ENCODE data around the gene PGAM2. TPM values are rescaled to one million over a fixed set of nuclear protein-coding genes. Genes with fewer than 3 reads are reported as not detected.
A peak's percentile ranks its signal among the peaks of the same experiment; 100 is the strongest.

The PGAM2 gene
- total RNA-seq, 2 experiments from 2014 or later, result not detected

DNA sequence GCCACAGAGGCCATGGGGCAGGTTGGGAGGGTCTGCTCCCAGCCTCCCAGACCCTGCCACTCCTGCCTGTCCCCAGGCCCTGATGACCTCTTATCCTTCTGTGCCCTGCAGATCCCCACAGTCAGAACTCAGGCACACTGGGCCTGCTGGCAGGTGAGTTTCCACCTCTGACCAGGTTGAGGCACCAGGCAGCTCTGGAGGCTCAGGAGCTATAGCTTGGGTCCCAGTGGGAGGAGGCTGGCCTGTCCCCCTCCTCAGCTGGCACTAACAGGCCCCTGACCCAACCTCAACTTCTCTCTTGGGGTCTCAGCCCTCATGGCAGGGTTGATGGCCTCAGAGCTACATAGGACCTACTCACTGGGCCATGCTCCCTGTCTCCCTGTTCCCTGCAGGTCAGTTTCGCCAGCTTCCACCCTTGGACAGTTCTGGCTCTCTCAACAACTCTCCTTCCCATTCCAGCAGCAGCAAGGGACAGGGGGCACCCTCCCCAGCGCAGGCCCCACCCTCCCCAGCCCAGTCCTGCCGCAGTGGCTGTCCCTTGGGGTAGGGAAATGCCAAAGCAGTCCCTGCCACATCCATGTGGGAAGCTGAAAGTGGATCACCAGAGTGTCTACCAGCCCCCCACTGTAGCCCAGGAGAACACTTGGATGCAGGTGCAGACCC lies 36.1 kb upstream of the PGAM2 start:
- no peak for DNase-seq
- POLR2A ChIA-PET, result no interaction called here
- Mint-ChIP-seq H3K27ac (no peak overlapping the region), H3K27me3 (peaks cover 4% of the 10 kb centered on the region), H3K36me3 (ENCODE audit: low read depth) (peaks cover 3% of the 10 kb centered on the region), H3K9me3 (ENCODE audit: low read depth) (no peaks in the 10 kb centered on the region), H3K4me1 (peaks cover 25% of the 10 kb centered on the region), H3K4me3 (no peak overlapping the region)
- intact Hi-C loops (cut with DNase I, micrococcal nuclease), result no loop called here
- CTCF ChIA-PET, result no interaction called here
- ATAC-seq, result no peak

DNA sequence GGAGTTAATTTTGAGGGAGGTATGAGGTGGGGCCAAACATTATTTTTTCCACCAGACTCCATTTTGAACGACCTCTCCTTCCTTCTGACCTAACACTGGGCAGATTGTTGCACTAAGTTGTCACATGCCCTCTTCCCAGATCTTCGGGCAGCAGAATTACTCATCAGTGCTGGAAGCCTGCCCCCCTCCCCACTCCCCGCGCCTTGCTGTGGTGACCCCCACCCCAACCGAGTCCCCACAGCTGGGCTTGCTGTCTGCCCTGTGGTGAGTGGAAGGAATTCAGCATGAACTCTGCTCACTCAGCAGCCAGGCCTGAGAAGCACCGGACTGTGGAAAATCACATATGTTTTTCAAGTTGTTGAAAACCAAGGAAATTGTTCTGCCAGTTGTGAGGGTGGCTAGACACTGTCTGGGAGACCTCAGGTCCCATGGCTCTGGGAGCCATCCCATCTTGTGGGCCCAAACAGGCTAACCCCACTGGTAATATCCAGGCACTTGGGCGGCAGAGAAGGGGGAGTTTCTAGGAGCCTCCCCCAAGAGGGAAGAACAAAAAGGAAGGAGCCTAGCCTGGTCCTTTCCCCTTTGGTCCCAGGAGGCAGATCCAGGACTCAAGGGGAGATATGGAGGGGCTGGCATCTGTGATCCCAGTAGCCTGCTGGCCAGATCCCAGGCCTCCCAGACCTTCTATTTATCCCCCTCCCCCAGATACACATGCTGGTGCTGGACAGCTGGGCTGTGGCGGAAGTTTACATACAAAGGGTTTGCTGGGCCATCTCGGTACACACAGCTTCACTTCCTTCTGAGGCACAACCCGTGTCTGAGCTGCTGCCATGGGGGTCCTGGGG lies 35.3 kb upstream of the PGAM2 start:
- Mint-ChIP-seq H3K27me3 (peaks cover 4% of the 10 kb centered on the region), H3K27ac (no peak overlapping the region), H3K4me3 (no peak overlapping the region), H3K4me1 (peaks cover 21% of the 10 kb centered on the region), H3K9me3 (ENCODE audit: low read depth) (no peaks in the 10 kb centered on the region), H3K36me3 (ENCODE audit: low read depth) (no peaks in the 10 kb centered on the region)
- ATAC-seq (no peak), DNase-seq (no peak)
- ChIA-PET POLR2A (no interaction called here), CTCF (no interaction called here)
- intact Hi-C loops (cut with DNase I, micrococcal nuclease), result no loop called here

DNA sequence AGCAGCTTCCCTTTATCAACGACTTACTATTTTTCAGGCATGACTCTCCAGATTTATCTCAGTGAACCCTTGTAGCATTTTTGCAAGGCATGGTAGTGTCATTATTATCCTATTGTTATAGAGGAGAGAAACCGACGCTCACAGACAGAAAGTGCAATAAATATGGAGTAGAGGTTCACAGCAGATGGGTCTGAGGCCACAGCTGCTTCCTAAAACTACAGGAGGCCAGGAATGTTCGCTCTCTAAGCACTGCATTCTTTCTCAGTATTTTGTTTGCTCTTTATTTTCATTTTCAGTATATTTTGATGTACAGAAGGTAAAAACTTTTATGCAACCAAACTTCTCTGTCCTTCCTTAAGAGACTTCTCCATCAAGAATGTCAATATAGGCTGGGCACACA lies 34.3 kb upstream of the PGAM2 start:
- Mint-ChIP-seq H3K9me3 (ENCODE audit: low read depth) (no peaks in the 10 kb centered on the region), H3K27ac (no peak overlapping the region), H3K36me3 (ENCODE audit: low read depth) (no peaks in the 10 kb centered on the region), H3K4me3 (no peak overlapping the region), H3K4me1 (peaks cover 15% of the 10 kb centered on the region), H3K27me3 (peaks cover 4% of the 10 kb centered on the region)
- no peak for DNase-seq
- POLR2A ChIA-PET, result no interaction called here
- CTCF ChIA-PET, result interaction anchor here (2.7 kb wide), 1 partner anchor 10 kb away, joined by 7 read pairs; no protein-coding TSS in a partner anchor
- no peak for ATAC-seq
- intact Hi-C loops (cut with DNase I, micrococcal nuclease), result no loop called here

DNA sequence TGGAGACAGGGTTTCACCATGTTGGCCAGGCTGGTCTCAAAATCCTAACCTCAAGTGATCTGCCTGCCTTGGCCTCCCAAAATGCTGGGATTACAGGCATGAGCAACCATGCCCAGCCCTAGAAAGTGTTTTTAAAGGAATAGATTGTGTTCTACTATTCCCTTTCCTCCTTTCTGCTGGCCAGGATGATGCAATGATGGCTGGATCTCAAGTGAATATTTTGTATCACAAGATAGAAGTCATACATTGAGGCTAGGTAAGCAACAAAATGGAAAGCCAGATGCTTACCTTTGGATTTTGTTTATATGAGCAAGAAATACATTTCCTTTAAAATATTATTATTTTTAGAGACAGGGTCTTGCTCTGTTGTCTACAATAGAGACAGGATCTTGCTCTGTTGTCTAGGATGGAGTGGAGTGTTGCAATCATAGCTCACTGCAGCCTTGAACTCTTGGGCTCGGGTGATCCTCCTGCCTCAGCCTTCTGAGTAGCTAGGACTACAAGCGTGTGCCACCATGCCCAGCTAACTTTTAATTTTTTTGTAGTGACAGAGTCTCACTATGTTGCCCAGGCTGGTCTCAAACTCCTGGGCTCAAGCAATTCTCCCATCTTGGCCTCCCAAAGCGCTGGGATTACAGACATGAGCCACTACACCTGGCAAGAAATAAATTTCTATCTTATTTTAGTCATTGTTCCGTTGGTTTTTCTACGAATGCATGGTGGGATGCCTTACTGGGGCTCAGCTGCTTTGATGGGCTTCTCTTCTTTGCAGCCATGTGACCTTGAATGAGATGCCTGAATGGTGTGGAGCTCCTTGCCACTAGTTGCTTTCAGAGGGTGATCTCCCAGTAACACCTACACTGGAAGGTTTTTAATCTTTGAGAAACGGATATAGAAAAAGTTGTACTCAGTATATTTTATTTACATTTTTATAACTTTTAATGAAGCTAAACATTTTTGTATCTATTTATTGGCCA lies 33.0 kb upstream of the PGAM2 start:
- H3K4me3 Mint-ChIP-seq, result no peak overlapping the region
- ChIA-PET POLR2A (interaction anchor here (0.7 kb wide), 1 partner anchor 939 kb away, joined by 3 read pairs; no protein-coding TSS in a partner anchor), CTCF (interaction anchor here (1.0 to 2.7 kb wide), 3 partner anchors 11 to 17 kb away, joined by 5 to 7 read pairs (median 5); no protein-coding TSS in a partner anchor)
- H3K9me3 Mint-ChIP-seq (ENCODE audit: low read depth), result no peaks in the 10 kb centered on the region
- intact Hi-C loops (cut with DNase I, micrococcal nuclease), result no loop called here
- H3K4me1 Mint-ChIP-seq, result peaks cover 15% of the 10 kb centered on the region
- DNase-seq, result no peak
- no peaks in the 10 kb centered on the region for H3K36me3 Mint-ChIP-seq (ENCODE audit: low read depth)
- no peak for ATAC-seq
- peaks cover 3% of the 10 kb centered on the region for H3K27me3 Mint-ChIP-seq
- peak overlapping the region; percentile 49 for H3K27ac Mint-ChIP-seq

DNA sequence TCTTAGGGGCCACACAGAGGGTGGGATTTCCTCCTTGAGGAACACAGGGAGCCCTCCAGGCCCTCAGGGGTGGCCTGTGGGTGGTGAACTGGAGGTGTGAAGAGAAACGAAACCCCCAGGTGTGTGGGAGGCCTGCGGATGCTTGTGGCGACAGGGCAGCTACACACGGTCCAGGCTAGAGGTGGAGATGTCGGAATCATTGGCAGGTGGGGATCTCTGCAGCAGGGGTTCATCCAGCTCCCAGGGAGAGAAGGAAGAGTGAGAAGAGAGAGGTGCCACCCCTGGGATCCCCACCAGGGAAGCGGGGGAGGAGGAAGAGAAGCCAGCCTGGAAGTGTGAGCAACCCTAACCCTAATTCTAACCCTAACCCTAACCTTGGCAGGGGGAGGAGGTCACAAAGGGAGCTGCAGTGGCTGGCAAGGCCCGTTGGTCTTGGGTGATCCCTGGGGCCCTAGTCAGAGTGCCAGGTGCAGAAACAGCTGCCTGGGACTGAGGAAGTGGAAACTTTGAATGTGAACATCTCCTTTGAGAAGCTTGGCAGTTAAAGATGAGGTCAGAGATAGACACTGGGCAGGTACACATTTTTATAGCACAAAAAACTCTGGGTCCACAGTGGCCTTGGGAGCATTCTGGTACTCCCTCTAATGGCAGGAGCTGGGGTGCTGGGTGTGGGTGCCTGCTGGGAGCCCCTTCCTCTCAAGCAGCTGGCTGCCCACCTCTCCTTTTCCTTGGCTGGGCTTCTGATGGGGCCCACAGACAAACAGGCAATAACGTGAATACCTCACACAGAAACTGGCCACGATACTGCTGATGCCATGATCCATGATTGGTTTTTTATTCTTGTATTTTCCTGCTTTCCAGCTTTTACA lies 31.9 kb upstream of the PGAM2 start:
- intact Hi-C loops (cut with DNase I, micrococcal nuclease), result no loop called here
- Mint-ChIP-seq H3K27me3 (no peaks in the 10 kb centered on the region), H3K27ac (peak overlapping the region; percentile 52), H3K36me3 (ENCODE audit: low read depth) (no peaks in the 10 kb centered on the region), H3K4me3 (no peak overlapping the region), H3K4me1 (peaks cover 13% of the 10 kb centered on the region), H3K9me3 (ENCODE audit: low read depth) (no peaks in the 10 kb centered on the region)
- peak; percentile 65 for DNase-seq
- CTCF ChIA-PET, result interaction anchor here (0.5 to 2.7 kb wide), 4 partner anchors 12 to 178 kb away, joined by 3 to 7 read pairs (median 4); no protein-coding TSS in a partner anchor
- POLR2A ChIA-PET, result no interaction called here
- peak; percentile 94 for ATAC-seq

DNA sequence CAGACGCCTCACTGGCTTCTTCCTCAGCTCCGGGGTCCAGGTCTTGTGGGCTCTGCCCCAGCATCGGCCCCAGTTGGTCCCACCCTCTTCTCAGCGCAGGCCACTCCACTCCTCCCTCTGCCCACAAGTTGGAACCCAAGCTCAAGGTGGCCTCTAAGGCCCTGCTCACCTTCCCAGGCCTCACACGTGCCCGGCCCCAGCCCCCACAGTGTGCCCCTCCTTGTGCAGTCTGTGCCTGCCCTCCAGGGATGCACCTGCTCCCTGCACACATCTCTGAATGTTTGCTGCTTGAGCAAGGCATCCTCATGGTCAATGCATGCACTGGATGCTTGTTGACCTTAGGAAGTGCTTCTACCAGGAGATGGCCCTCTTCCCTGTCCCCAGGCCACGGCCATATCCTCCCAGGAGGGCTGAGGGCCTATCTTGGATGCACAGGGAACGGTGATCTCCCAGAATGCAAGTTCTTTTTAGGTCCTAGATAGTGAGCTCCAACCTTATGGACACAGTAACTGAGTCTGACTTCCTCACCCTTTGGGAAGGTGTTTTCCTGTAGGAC lies 31.0 kb upstream of the PGAM2 start:
- Mint-ChIP-seq H3K27me3 (no peaks in the 10 kb centered on the region), H3K4me1 (peaks cover 13% of the 10 kb centered on the region), H3K4me3 (no peak overlapping the region), H3K36me3 (ENCODE audit: low read depth) (no peaks in the 10 kb centered on the region), H3K27ac (no peak overlapping the region), H3K9me3 (ENCODE audit: low read depth) (no peaks in the 10 kb centered on the region)
- intact Hi-C loops (cut with DNase I, micrococcal nuclease), result no loop called here
- ATAC-seq (no peak), DNase-seq (no peak)
- POLR2A ChIA-PET, result no interaction called here
- CTCF ChIA-PET, result interaction anchor here (1.2 kb wide), 1 partner anchor 11 kb away, joined by 3 read pairs; no protein-coding TSS in a partner anchor

DNA sequence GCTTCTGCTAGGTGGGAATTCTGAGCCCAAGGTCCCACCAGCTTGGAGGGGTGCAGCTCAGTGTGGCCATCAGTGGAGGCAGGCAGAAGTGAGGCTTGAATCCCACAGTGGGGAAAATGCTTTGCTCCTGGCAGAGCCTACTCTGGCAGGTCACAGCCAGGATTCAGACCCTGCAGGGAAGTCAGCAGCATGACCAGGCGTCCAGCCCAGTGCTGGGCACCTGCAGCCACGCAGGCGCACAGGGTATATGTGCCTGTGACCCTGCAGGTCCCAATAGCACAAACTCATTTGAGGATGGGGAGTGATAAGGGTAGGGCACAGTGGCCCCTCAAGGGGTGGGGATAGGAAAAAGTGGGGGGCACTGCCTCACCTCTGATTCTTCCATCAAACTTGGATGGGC lies 30.4 kb upstream of the PGAM2 start:
- no peak overlapping the region for H3K27ac Mint-ChIP-seq
- ChIA-PET CTCF (interaction anchor here (0.7 kb wide), 1 partner anchor 195 kb away, joined by 4 read pairs; no protein-coding TSS in a partner anchor), POLR2A (no interaction called here)
- H3K9me3 Mint-ChIP-seq (ENCODE audit: low read depth), result no peaks in the 10 kb centered on the region
- no peak overlapping the region for H3K4me3 Mint-ChIP-seq
- H3K36me3 Mint-ChIP-seq (ENCODE audit: low read depth), result no peaks in the 10 kb centered on the region
- H3K4me1 Mint-ChIP-seq, result peaks cover 13% of the 10 kb centered on the region
- DNase-seq (no peak), ATAC-seq (no peak)
- intact Hi-C loops (cut with DNase I, micrococcal nuclease), result no loop called here
- H3K27me3 Mint-ChIP-seq, result no peaks in the 10 kb centered on the region

DNA sequence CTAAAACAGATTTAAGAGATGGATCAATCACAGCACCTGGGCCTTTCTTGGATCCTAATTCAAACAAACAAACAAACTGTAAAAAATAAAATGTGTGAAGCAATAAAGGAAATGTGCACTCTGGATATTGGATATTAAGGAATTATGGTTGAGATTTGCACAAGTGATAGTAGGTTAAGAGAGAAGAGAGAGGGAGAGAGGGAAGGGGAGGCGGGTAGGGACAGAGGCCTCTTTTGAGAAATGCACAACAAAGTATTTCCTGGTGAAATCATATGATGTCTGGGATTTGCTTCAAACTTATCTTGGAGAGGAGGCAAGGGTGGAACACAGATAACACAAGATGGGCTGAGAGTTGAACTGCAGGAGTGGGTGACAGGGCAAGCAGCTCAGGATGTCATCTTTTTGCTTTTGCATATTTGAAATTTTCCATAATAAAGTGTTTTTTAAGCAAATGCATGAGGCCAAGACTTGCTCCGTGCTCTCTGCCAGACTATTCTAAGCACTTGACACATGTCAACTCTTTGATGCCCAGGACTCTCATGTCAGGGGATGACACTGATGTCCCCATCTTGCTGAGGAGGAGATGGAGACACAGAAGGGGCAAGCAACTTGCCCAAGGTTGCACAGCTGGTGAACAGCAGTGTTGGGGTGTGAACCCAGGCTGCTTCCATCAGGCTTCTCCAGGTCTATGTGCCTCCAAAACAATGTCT lies 29.7 kb upstream of the PGAM2 start:
- no peak overlapping the region for H3K27ac Mint-ChIP-seq
- H3K9me3 Mint-ChIP-seq (ENCODE audit: low read depth), result no peaks in the 10 kb centered on the region
- H3K4me3 Mint-ChIP-seq, result no peak overlapping the region
- H3K27me3 Mint-ChIP-seq, result no peaks in the 10 kb centered on the region
- ATAC-seq (no peak), DNase-seq (no peak)
- intact Hi-C loops (cut with DNase I, micrococcal nuclease), result no loop called here
- no peaks in the 10 kb centered on the region for H3K36me3 Mint-ChIP-seq (ENCODE audit: low read depth)
- ChIA-PET POLR2A (no interaction called here), CTCF (interaction anchor here (0.6 to 0.7 kb wide), 2 partner anchors 50 to 194 kb away, joined by 3 to 4 read pairs; no protein-coding TSS in a partner anchor)
- peaks cover 13% of the 10 kb centered on the region for H3K4me1 Mint-ChIP-seq

DNA sequence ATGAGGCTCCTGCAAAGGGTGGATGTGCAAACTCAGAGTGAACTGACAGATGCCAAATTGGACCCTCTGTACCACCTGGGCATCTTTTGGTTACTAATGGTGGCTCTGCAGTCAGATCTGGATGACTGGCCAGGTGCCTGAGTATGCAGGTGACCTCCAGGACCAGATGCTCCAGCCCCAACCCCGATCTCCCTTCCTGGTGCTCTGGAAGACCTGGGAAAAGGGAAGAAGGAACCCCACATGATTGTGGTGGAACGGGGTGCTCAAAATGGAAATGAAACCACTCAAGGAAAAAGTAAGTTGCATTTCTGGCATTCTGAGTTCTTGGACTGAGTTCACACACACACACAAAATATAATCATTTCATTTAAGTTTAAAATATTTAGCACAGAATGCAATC lies 29.0 kb upstream of the PGAM2 start:
- no peak overlapping the region for H3K4me3 Mint-ChIP-seq
- H3K27me3 Mint-ChIP-seq, result no peaks in the 10 kb centered on the region
- intact Hi-C loops (cut with DNase I, micrococcal nuclease), result no loop called here
- no peak for ATAC-seq
- H3K27ac Mint-ChIP-seq, result no peak overlapping the region
- H3K9me3 Mint-ChIP-seq (ENCODE audit: low read depth), result no peaks in the 10 kb centered on the region
- no peak for DNase-seq
- no peaks in the 10 kb centered on the region for H3K36me3 Mint-ChIP-seq (ENCODE audit: low read depth)
- POLR2A ChIA-PET, result no interaction called here
- CTCF ChIA-PET, result no interaction called here
- peaks cover 13% of the 10 kb centered on the region for H3K4me1 Mint-ChIP-seq

DNA sequence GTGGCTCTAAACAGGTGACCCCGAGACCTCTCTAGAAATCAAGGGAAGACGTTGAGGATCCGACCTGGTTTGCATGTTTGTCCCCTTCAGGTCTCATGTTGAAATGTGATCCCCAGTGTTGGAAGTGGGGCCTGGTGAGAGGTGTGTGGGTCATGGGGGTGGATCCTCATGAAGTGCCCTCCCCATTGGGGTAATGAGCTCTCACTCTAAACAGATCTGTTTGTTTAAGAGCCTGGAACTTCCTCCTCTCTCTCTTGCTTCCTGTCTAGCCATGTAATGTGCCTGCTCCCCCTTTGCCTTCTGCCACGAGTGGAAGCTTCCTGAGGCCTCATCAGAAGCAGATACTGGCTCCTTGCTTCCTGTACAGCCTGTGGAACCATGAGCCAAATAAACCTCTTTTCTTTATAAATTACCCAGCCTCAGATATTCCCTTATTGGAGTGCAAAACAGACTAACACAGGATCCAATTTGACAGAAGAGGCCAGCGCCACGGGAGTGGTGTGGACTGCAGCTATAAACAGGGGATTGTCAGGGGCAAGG lies 27.8 kb upstream of the PGAM2 start:
- CTCF ChIA-PET, result interaction anchor here (0.6 kb wide), 1 partner anchor 269 kb away, joined by 3 read pairs; no protein-coding TSS in a partner anchor

More for the DNA sequence above, 27.8 kb upstream of the PGAM2 start:
- ATAC-seq, result no peak
- no peak overlapping the region for H3K27ac Mint-ChIP-seq
- H3K36me3 Mint-ChIP-seq (ENCODE audit: low read depth), result no peaks in the 10 kb centered on the region
- H3K4me3 Mint-ChIP-seq, result no peak overlapping the region
- POLR2A ChIA-PET, result no interaction called here
- DNase-seq, result no peak
- H3K27me3 Mint-ChIP-seq, result no peaks in the 10 kb centered on the region
- intact Hi-C loops (cut with DNase I, micrococcal nuclease), result no loop called here
- H3K4me1 Mint-ChIP-seq, result peaks cover 13% of the 10 kb centered on the region
- no peaks in the 10 kb centered on the region for H3K9me3 Mint-ChIP-seq (ENCODE audit: low read depth)
